ENCODE data around the gene EVPL. TPM values are rescaled to one million over a fixed set of nuclear protein-coding genes. Genes with fewer than 3 reads are reported as not detected.

The EVPL gene
- total and polyA plus RNA-seq, 2 of the 13 experiments (the other 11 are each of a cell fraction or from before 2014, with no cell fraction given): 2.1 to 8.2 TPM

DNA sequence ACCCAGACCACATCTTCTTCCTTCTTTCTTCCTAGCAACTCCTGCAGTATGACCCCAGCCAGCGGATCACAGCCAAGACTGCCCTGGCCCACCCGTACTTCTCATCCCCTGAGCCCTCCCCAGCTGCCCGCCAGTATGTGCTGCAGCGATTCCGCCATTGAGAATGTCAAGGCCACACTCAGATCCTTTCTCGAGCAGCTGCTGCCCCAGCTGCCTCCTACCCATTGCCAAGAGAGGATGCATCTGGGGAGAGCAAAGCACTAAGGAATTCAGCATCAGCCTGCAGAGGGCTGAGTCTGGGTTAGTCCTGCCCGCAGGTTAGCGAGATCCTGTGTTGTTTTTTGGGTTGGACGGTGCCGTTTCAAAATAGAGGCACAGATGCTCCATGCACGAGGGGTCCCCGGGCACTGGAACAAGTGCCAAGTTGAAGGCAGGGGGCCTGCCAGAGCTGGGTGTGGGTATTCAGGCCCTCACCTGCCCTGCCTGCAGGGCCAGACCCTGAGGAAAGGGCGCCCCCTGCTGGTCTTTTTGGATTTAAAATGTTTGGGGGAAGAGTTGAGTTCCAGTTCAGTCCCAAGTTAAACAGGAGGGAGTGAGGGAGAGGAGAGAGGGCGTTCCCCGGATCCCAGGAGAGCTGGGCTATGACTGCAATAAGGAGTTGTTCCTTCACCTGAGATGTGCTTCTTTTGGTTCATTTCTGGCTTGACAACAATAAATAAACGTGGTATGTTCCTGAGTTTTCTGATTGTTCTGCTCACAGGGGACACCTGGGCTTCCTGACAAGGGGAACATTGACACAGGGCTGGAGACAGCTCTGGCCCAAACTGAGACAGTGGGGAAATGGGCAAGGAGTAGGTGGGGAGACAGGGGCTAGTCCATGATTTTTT, 21.6 kb downstream of the EVPL start (continued):
- no peak for TF ChIP-seq ZNF564 (CRISPR knock-in tag; IDR thresholded peaks at IDR 0.05)
- no peak for TF ChIP-seq ZBTB49 (CRISPR knock-in tag; IDR thresholded peaks at IDR 0.05; ENCODE audit: borderline replicate concordance)
- TF ChIP-seq HNRNPH1 (optimal IDR thresholded peaks at IDR 0.05; ENCODE audit: low read depth, low read length): no peak
- no peak for TF ChIP-seq NBN (conservative IDR thresholded peaks at IDR 0.05)
- TF ChIP-seq, protein P1, sequence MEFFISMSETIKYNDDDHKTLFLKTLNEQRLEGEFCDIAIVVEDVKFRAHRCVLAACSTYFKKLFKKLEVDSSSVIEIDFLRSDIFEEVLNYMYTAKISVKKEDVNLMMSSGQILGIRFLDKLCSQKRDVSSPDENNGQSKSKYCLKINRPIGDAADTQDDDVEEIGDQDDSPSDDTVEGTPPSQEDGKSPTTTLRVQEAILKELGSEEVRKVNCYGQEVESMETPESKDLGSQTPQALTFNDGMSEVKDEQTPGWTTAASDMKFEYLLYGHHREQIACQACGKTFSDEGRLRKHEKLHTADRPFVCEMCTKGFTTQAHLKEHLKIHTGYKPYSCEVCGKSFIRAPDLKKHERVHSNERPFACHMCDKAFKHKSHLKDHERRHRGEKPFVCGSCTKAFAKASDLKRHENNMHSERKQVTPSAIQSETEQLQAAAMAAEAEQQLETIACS (CRISPR knock-in tag; IDR thresholded peaks at IDR 0.05): no peak
- TF ChIP-seq RXRA (CRISPR knock-in tag; IDR thresholded peaks at IDR 0.05): no peak
- TF ChIP-seq GMEB1 (CRISPR knock-in tag; IDR thresholded peaks at IDR 0.05; ENCODE audit: borderline replicate concordance): no peak
- TF ChIP-seq JUN (CRISPR knock-in tag; IDR thresholded peaks at IDR 0.05): no peak
- TF ChIP-seq MIER2 (CRISPR knock-in tag; IDR thresholded peaks at IDR 0.05): no peak
- 0 out of 2 replicates have a peak, but pooled peaks have one; percentile 13 for TF ChIP-seq ZNF460 (CRISPR knock-in tag; IDR thresholded peaks at IDR 0.05; ENCODE audit: borderline replicate concordance)
- TF ChIP-seq ZNF253 (CRISPR knock-in tag; IDR thresholded peaks at IDR 0.05; ENCODE audit: borderline replicate concordance): no peak
- no peak for TF ChIP-seq SNAPC2 (CRISPR knock-in tag; IDR thresholded peaks at IDR 0.05)
- TF ChIP-seq POLR2AphosphoS5 (IDR thresholded peaks at IDR 0.05; ENCODE audit: low read depth, low read length): no peak
- TF ChIP-seq, protein P2, sequence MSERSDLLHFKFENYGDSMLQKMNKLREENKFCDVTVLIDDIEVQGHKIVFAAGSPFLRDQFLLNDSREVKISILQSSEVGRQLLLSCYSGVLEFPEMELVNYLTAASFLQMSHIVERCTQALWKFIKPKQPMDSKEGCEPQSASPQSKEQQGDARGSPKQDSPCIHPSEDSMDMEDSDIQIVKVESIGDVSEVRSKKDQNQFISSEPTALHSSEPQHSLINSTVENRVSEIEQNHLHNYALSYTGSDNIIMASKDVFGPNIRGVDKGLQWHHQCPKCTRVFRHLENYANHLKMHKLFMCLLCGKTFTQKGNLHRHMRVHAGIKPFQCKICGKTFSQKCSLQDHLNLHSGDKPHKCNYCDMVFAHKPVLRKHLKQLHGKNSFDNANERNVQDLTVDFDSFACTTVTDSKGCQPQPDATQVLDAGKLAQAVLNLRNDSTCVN (CRISPR knock-in tag; IDR thresholded peaks at IDR 0.05; ENCODE audit: borderline replicate concordance): no peak
- TF ChIP-seq, protein P3, sequence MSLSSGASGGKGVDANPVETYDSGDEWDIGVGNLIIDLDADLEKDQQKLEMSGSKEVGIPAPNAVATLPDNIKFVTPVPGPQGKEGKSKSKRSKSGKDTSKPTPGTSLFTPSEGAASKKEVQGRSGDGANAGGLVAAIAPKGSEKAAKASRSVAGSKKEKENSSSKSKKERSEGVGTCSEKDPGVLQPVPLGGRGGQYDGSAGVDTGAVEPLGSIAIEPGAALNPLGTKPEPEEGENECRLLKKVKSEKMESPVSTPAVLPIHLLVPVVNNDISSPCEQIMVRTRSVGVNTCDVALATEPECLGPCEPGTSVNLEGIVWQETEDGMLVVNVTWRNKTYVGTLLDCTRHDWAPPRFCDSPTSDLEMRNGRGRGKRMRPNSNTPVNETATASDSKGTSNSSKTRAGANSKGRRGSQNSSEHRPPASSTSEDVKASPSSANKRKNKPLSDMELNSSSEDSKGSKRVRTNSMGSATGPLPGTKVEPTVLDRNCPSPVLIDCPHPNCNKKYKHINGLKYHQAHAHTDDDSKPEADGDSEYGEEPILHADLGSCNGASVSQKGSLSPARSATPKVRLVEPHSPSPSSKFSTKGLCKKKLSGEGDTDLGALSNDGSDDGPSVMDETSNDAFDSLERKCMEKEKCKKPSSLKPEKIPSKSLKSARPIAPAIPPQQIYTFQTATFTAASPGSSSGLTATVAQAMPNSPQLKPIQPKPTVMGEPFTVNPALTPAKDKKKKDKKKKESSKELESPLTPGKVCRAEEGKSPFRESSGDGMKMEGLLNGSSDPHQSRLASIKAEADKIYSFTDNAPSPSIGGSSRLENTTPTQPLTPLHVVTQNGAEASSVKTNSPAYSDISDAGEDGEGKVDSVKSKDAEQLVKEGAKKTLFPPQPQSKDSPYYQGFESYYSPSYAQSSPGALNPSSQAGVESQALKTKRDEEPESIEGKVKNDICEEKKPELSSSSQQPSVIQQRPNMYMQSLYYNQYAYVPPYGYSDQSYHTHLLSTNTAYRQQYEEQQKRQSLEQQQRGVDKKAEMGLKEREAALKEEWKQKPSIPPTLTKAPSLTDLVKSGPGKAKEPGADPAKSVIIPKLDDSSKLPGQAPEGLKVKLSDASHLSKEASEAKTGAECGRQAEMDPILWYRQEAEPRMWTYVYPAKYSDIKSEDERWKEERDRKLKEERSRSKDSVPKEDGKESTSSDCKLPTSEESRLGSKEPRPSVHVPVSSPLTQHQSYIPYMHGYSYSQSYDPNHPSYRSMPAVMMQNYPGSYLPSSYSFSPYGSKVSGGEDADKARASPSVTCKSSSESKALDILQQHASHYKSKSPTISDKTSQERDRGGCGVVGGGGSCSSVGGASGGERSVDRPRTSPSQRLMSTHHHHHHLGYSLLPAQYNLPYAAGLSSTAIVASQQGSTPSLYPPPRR (CRISPR knock-in tag; IDR thresholded peaks at IDR 0.05; ENCODE audit: borderline replicate concordance): 0 out of 2 replicates have a peak, but pooled peaks have one; percentile 31
- TF ChIP-seq ZNF496 (CRISPR knock-in tag; IDR thresholded peaks at IDR 0.05; ENCODE audit: insufficient replicate concordance): no peak
- no peak for TF ChIP-seq ATF7 (IDR thresholded peaks at IDR 0.05)
- TF ChIP-seq ATF7 (CRISPR knock-in tag; IDR thresholded peaks at IDR 0.05): no peak

Measured in HepG2 (cell line).